ENCODE measurements around the gene PODN. TPM values are rescaled to one million over a fixed set of nuclear protein-coding genes. Genes with fewer than 3 reads are reported as not detected.

PODN gene
- total and polyA plus RNA-seq, 10 donors: 0.64 to 3.8 (median 1.8) TPM

DNA sequence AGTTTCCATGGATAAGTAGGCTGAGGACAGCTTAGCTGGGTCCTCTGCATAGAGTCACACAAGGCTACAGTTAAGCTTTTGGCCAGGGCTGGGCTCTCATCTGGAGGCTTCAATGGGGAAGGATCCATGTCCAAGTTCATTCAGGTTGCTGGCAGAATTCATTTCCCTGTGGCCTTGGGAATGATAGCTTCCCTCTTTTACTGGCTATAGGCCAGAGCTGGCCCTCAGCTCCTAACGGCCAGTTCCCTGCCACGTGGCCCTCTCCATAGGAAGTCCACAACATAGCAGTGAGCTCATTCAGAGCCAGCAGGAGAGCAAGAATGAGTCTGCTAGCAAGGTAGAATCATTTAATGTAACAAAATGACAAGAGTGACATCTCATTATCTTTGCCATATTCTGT is 15.1 kb upstream of the PODN start:
- Histone ChIP-seq H3K4me3 (no peak overlapping the region), H3K36me3 (peaks cover 3 to 95% (median 30%) of the 10 kb centered on the region in 6 donors), H3K4me1 (peaks cover 0 to 3% (median 0%) of the 10 kb centered on the region in 6 donors), H3K9me3 (no peaks in the 10 kb centered on the region), H3K27me3 (replicated peaks in 1 of 7) (no peaks in the 10 kb centered on the region), H3K27ac (no peak overlapping the region)
- intact Hi-C loops (cut with DNase I; ENCODE audit: low total_unique reads): no loop called here
- no peak for DNase-seq
- 49 to 82% (median 63%) methylated on average over 2 of the region's 2 CpGs for WGBS, 5 donors
- no peak for TF ChIP-seq POLR2AphosphoS5 (IDR thresholded peaks at IDR 0.05)
- no peak for TF ChIP-seq POLR2A (IDR thresholded peaks at IDR 0.05)
- TF ChIP-seq, protein P1, sequence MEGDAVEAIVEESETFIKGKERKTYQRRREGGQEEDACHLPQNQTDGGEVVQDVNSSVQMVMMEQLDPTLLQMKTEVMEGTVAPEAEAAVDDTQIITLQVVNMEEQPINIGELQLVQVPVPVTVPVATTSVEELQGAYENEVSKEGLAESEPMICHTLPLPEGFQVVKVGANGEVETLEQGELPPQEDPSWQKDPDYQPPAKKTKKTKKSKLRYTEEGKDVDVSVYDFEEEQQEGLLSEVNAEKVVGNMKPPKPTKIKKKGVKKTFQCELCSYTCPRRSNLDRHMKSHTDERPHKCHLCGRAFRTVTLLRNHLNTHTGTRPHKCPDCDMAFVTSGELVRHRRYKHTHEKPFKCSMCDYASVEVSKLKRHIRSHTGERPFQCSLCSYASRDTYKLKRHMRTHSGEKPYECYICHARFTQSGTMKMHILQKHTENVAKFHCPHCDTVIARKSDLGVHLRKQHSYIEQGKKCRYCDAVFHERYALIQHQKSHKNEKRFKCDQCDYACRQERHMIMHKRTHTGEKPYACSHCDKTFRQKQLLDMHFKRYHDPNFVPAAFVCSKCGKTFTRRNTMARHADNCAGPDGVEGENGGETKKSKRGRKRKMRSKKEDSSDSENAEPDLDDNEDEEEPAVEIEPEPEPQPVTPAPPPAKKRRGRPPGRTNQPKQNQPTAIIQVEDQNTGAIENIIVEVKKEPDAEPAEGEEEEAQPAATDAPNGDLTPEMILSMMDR (IDR thresholded peaks at IDR 0.05 in 8 of 11, conservative IDR thresholded peaks at IDR 0.05 in 3 of 11): no peak

- no peaks in the 10 kb centered on the region for H3K9me3 ChIP-seq
- peaks cover 0 to 3% (median 0%) of the 10 kb centered on the region in 6 donors for H3K4me1 ChIP-seq
- no peak for TF ChIP-seq POLR2A (IDR thresholded peaks at IDR 0.05)
- TF ChIP-seq, protein P1 (IDR thresholded peaks at IDR 0.05 in 8 of 11, conservative IDR thresholded peaks at IDR 0.05 in 3 of 11): no peak
- TF ChIP-seq POLR2AphosphoS5 (IDR thresholded peaks at IDR 0.05): no peak
- H3K4me3 ChIP-seq: no peak overlapping the region
- no peaks in the 10 kb centered on the region for H3K27me3 ChIP-seq (replicated peaks in 1 of 7)
- 75 to 91% (median 84%) methylated on average over 5 of the region's 5 CpGs for WGBS, 5 donors
- no peak for DNase-seq
- intact Hi-C loops (cut with DNase I; ENCODE audit: low total_unique reads): no loop called here
- peaks cover 3 to 96% (median 31%) of the 10 kb centered on the region in 6 donors for H3K36me3 ChIP-seq
- no peak overlapping the region for H3K27ac ChIP-seq
These were observed 14.0 kb upstream of the PODN start for GRCh38 chr1:53047737-53048736.

- Histone ChIP-seq H3K4me3 (no peak overlapping the region), H3K9me3 (no peaks in the 10 kb centered on the region), H3K4me1 (peaks cover 0 to 3% (median 0%) of the 10 kb centered on the region in 6 donors), H3K36me3 (peaks cover 3 to 97% (median 36%) of the 10 kb centered on the region in 6 donors), H3K27ac (no peak overlapping the region), H3K27me3 (replicated peaks in 1 of 7) (no peaks in the 10 kb centered on the region)
- WGBS, 5 donors: 88 to 97% (median 94%) methylated on average over 3 of the region's 3 CpGs
- DNase-seq: no peak
- intact Hi-C loops (cut with DNase I; ENCODE audit: low total_unique reads): no loop called here
- no peak for TF ChIP-seq POLR2AphosphoS5 (IDR thresholded peaks at IDR 0.05)
- TF ChIP-seq, protein P1 (IDR thresholded peaks at IDR 0.05 in 8 of 11, conservative IDR thresholded peaks at IDR 0.05 in 3 of 11): no peak
- TF ChIP-seq POLR2A (IDR thresholded peaks at IDR 0.05): no peak
These were observed 12.9 kb upstream of the PODN start for GRCh38 chr1:53048960-53049573.

GRCh38 chr1:53049574-53049967 is 12.4 kb upstream of the PODN start:
- intact Hi-C loops (cut with DNase I; ENCODE audit: low total_unique reads): no loop called here

More at GRCh38 chr1:53049574-53049967, 12.4 kb upstream of the PODN start:
- Histone ChIP-seq H3K9me3 (no peaks in the 10 kb centered on the region), H3K4me3 (no peak overlapping the region), H3K36me3 (peaks cover 3 to 97% (median 36%) of the 10 kb centered on the region in 6 donors), H3K27me3 (replicated peaks in 1 of 7) (no peaks in the 10 kb centered on the region), H3K27ac (no peak overlapping the region), H3K4me1 (peaks cover 0 to 3% (median 0%) of the 10 kb centered on the region in 6 donors)
- TF ChIP-seq, protein P1 (IDR thresholded peaks at IDR 0.05 in 8 of 11, conservative IDR thresholded peaks at IDR 0.05 in 3 of 11): no peak
- no peak for TF ChIP-seq POLR2A (IDR thresholded peaks at IDR 0.05)
- TF ChIP-seq POLR2AphosphoS5 (IDR thresholded peaks at IDR 0.05): no peak
- DNase-seq: no peak
- WGBS, 5 donors: 94 to 97% (median 96%) methylated on average over 3 of the region's 3 CpGs
